NCI-H748 treated with DMSO at 0.1 percent for 48 hours (cell line): ENCODE data around the gene QSER1.
A peak's percentile ranks its signal among the peaks of the same experiment; 100 is the strongest.
"Not testable (repeated sequence)": the region's sequence is repeated elsewhere in the genome, so short reads cannot be mapped to it uniquely, and the experiment has no call there.

ENCODE experiments used
- DNase-seq: peaks from one replicate; lab custom pipeline; 2025; lab: John Stamatoyannopoulos, UW

The QSER1 gene

GRCh38 chr11:32892355-32893092 lies at the start of gene QSER1:
QSER1 (plus strand) TSS chr11:32892811; CDS start chr11:32893126, 315 bp downstream.
- no peak for DNase-seq

- no peak for DNase-seq
Observed at GRCh38 chr11:32843544-32843943, 49.1 kb upstream of the QSER1 start.

- no peak for DNase-seq
Observed at GRCh38 chr11:32847511-32847910, 45.1 kb upstream of the QSER1 start.

- DNase-seq = no peak
Observed at GRCh38 chr11:32849761-32850160, 42.9 kb upstream of the QSER1 start.

GRCh38 chr11:32851251-32851650 lies 41.4 kb upstream of the QSER1 start:
- DNase-seq = no peak

- no peak for DNase-seq
Observed at GRCh38 chr11:32852207-32852606, 40.4 kb upstream of the QSER1 start.

GRCh38 chr11:32855601-32856000 lies 37.0 kb upstream of the QSER1 start:
- no peak for DNase-seq

- no peak for DNase-seq
Observed at GRCh38 chr11:32858731-32859130, 33.9 kb upstream of the QSER1 start.

- no peak for DNase-seq
Observed at GRCh38 chr11:32861850-32862577, 30.6 kb upstream of the QSER1 start.

GRCh38 chr11:32864555-32864954 lies 28.1 kb upstream of the QSER1 start:
- DNase-seq = no peak

GRCh38 chr11:32868752-32869151 lies 23.9 kb upstream of the QSER1 start:
- DNase-seq = not testable (repeated sequence)

- peak; percentile 19 for DNase-seq
Observed at GRCh38 chr11:32870676-32871075, 21.9 kb upstream of the QSER1 start.

- DNase-seq = peak; percentile 88
Observed at GRCh38 chr11:32874132-32874531, 18.5 kb upstream of the QSER1 start.

- no peak for DNase-seq
Observed at GRCh38 chr11:32881286-32881685, 11.3 kb upstream of the QSER1 start.

- no peak for DNase-seq
Observed at GRCh38 chr11:32883421-32883820, 9.2 kb upstream of the QSER1 start.

GRCh38 chr11:32884023-32884422 lies 8.6 kb upstream of the QSER1 start:
- no peak for DNase-seq

GRCh38 chr11:32884770-32885384 lies 7.7 kb upstream of the QSER1 start:
- no peak for DNase-seq

GRCh38 chr11:32885556-32885955 lies 7.1 kb upstream of the QSER1 start:
- DNase-seq = peak; percentile 38

GRCh38 chr11:32886180-32886579 lies 6.4 kb upstream of the QSER1 start:
- DNase-seq = no peak

GRCh38 chr11:32887707-32888383 lies 4.8 kb upstream of the QSER1 start:
- not testable (repeated sequence) for DNase-seq

- not testable (repeated sequence) for DNase-seq
Observed at GRCh38 chr11:32888384-32888710, 4.3 kb upstream of the QSER1 start.

GRCh38 chr11:32888805-32889204 lies 3.8 kb upstream of the QSER1 start:
- no peak for DNase-seq
